Mesendoderm (in vitro differentiated cells): ENCODE measurements around the gene FIBCD1.

ENCODE experiments used
- DNase-seq: peaks from one replicate; pipeline ENCODE4 v3.0.0; 2013
- H2AK5ac ChIP-seq: 2 replicates; pipeline ENCODE4 v1.6.1; 2013; ENCODE audit warnings: low read length, inconsistent platforms
- H2BK120ac ChIP-seq: 2 replicates; pipeline ENCODE4 v1.6.1; 2013; ENCODE audit warnings: low read depth, mild to moderate bottlenecking, low read length, moderate library complexity, mixed read lengths
- H2BK15ac ChIP-seq: replicated peaks from 2 replicates; pipeline ENCODE4 v1.6.1; 2013; ENCODE audit warnings: low read depth, mild to moderate bottlenecking, moderate library complexity
- H2BK5ac ChIP-seq: 2 replicates; pipeline ENCODE4 v1.6.1; 2013; ENCODE audit warnings: low read length, inconsistent platforms
- H3K18ac ChIP-seq: 2 replicates; pipeline ENCODE4 v1.6.1; 2013; ENCODE audit warnings: mild to moderate bottlenecking, low read length, mixed read lengths
- H3K23ac ChIP-seq: one replicate; pipeline ENCODE4 v1.6.1; 2013; ENCODE audit warnings: low read length
- H3K27ac ChIP-seq: 2 replicates; pipeline ENCODE4 v1.5.1; 2013; ENCODE audit warnings: low read depth, mild to moderate bottlenecking, inconsistent platforms, low read length, moderate library complexity
- H3K27me3 ChIP-seq: 2 replicates; pipeline ENCODE4 v1.6.1; 2013; ENCODE audit warnings: low read length, control low read depth, mild to moderate bottlenecking, inconsistent platforms; ENCODE audit not compliant: insufficient read depth, poor library complexity
- H3K36me3 ChIP-seq: 2 replicates; pipeline ENCODE4 v1.6.1; 2013; ENCODE audit warnings: low read length, inconsistent platforms; ENCODE audit not compliant: control insufficient read depth, insufficient read depth
- H3K4ac ChIP-seq: one replicate; pipeline ENCODE4 v1.6.1; 2013; ENCODE audit warnings: low read depth, mild to moderate bottlenecking, low read length, moderate library complexity
- H3K4me1 ChIP-seq: 2 replicates; pipeline ENCODE4 v1.6.1; 2013; ENCODE audit warnings: low read depth, low read length, inconsistent platforms; ENCODE audit not compliant: control insufficient read depth
- H3K4me2 ChIP-seq: 2 replicates; pipeline ENCODE4 v1.6.1; 2013; ENCODE audit warnings: low read length
- H3K4me3 ChIP-seq: 2 replicates; pipeline ENCODE4 v1.5.1; 2013; ENCODE audit warnings: mild to moderate bottlenecking, low read length
- H3K56ac ChIP-seq: one replicate; pipeline ENCODE4 v1.6.1; 2013; ENCODE audit warnings: low read length
- H3K79me1 ChIP-seq: 2 replicates; pipeline ENCODE4 v1.6.1; 2013; ENCODE audit warnings: low read length, inconsistent platforms
- H3K79me2 ChIP-seq: 2 replicates; pipeline ENCODE4 v1.6.1; 2013; ENCODE audit warnings: mild to moderate bottlenecking, low read length; ENCODE audit not compliant: control insufficient read depth, insufficient read depth
- H3K9ac ChIP-seq: 2 replicates; pipeline ENCODE4 v1.6.1; 2013; ENCODE audit warnings: low read length, inconsistent platforms
- H4K5ac ChIP-seq: one replicate; pipeline ENCODE4 v1.6.1; 2013; ENCODE audit warnings: low read length
- H4K8ac ChIP-seq: one replicate; pipeline ENCODE4 v1.6.1; 2013; ENCODE audit warnings: low read depth, mild to moderate bottlenecking, control low read depth, low read length, moderate library complexity
- WGBS: extraction: QIAGEN DNeasy Blood & Tissue Kit; methylation state at CpG from one replicate; pipeline ENCODE4 v1.1.7; 2013; ENCODE audit warnings: low lambda C conversion rate, missing lambda C conversion rate; ENCODE audit not compliant: insufficient coverage; ENCODE audit errors: extremely low coverage; 5-methylcytosine and 5-hydroxymethylcytosine counted together

The FIBCD1 gene

GRCh38 chr9:130903194-130904069 is 35.6 kb downstream of the FIBCD1 start:
- Histone ChIP-seq H4K8ac (no peak overlapping the region), H4K5ac (no peak overlapping the region), H3K4me1 (no peaks in the 10 kb centered on the region), H3K4me3 (no peak overlapping the region), H3K4ac (no peak overlapping the region), H3K27ac (no peak overlapping the region), H3K36me3 (no peaks in the 10 kb centered on the region), H3K18ac (no peak overlapping the region), H3K79me2 (no peaks in the 10 kb centered on the region), H3K9ac (no peak overlapping the region), H3K79me1 (no peaks in the 10 kb centered on the region), H2BK5ac (no peak overlapping the region), H2AK5ac (no peak overlapping the region), H3K4me2 (no peak overlapping the region), H3K23ac (no peak overlapping the region), H2BK15ac (no peak overlapping the region), H3K56ac (no peak overlapping the region), H3K27me3 (no peaks in the 10 kb centered on the region), H2BK120ac (no peak overlapping the region)
- no peak for DNase-seq
- WGBS: no CpG with 5 or more reads among the region's 25 CpGs

DNA sequence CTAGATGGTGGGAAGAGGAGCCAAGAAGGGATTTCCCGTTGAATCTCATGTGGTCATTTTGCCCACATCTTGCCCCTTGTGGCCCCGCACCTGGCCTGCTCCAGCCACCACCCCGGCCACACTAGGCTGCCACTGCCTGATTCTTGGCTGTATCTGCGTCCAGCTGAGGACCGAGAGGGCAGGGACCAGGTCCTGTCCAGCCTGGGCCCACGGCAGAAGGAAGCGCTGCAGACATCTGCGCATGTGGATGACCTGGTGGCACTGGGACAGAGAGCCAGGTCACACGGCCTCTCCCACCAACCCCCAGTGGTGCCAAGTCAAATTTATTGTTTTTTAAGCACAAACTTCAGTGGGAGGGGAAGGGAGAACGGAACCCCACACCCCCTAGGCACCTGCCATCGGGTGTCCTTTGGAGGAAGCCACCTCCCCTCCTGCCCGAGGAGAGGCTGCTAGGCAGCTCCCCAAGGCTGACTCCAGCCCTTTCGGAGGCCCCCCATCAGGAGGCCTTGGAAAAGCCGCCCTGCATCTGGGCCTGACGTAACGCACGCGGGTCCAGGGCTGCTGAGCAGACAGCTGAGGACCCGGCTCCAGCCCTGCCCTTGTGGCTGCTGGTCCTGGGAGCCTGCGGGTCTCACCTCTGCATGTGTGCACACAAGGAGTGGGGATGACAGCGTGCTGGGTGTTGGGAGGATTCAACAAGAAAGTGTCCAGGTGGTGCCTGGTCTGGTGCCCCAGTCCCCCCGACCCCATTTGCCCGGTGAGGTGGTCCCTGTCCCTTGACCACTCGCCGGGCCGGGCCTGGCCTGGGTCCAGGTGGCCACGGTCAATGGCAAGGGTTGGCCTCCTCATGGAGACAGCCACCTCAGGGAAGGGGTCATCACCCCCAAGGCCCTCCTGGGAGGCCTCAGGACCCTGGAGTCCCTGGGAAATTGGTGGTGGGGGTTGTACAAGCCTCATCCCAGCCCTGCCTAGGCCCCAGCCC is 36.6 kb downstream of the FIBCD1 start:
- DNase-seq: no peak
- no peak overlapping the region for H3K23ac ChIP-seq
- no peak overlapping the region for H2AK5ac ChIP-seq
- H3K9ac ChIP-seq: no peak overlapping the region
- H3K4me3 ChIP-seq: no peak overlapping the region
- H3K27me3 ChIP-seq: no peaks in the 10 kb centered on the region
- H2BK5ac ChIP-seq: no peak overlapping the region
- H3K79me1 ChIP-seq: no peaks in the 10 kb centered on the region
- WGBS: no CpG with 5 or more reads among the region's 27 CpGs
- H3K79me2 ChIP-seq: no peaks in the 10 kb centered on the region
- no peak overlapping the region for H3K18ac ChIP-seq
- no peak overlapping the region for H2BK120ac ChIP-seq
- H3K4ac ChIP-seq: no peak overlapping the region
- no peak overlapping the region for H3K27ac ChIP-seq
- H3K56ac ChIP-seq: no peak overlapping the region
- H3K36me3 ChIP-seq: no peaks in the 10 kb centered on the region
- H4K8ac ChIP-seq: no peak overlapping the region
- no peaks in the 10 kb centered on the region for H3K4me1 ChIP-seq
- H3K4me2 ChIP-seq: no peak overlapping the region
- H2BK15ac ChIP-seq: no peak overlapping the region
- H4K5ac ChIP-seq: no peak overlapping the region

DNA sequence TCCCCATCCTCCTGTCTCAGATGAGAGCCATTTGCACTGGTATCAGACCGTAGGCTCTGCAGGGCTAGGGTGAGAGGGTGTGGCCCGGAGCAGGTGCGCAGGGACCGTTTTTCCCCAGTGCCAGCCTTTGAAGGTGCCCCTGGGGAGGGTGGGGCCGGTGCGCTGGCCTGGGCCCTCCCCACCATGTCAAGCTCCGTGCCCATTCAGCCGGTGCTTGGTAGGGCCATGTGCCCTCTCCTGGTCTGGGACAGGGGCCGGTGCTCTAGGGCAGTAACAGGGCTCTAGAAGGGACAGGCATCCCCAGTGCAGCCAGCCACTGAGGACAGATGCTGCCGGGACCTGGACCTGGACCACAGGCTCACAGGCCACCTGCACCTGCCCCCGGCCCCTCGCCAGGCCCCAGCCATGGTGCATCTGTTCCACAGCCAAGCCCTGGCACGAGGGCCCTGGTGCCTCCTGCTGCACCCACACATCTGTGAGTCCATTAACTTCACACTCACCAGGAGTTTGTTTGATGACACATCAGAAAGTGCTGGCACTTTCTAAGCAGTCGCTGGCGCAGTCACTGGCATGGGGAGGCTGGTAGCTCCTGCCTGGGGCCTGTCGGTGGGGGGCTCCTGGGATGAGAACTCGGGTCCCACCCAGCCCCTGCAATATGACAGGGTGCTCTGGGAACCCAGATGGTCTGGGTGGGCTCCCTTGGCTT is 37.4 kb downstream of the FIBCD1 start:
- WGBS: no CpG with 5 or more reads among the region's 17 CpGs
- H3K23ac ChIP-seq: no peak overlapping the region

DNA sequence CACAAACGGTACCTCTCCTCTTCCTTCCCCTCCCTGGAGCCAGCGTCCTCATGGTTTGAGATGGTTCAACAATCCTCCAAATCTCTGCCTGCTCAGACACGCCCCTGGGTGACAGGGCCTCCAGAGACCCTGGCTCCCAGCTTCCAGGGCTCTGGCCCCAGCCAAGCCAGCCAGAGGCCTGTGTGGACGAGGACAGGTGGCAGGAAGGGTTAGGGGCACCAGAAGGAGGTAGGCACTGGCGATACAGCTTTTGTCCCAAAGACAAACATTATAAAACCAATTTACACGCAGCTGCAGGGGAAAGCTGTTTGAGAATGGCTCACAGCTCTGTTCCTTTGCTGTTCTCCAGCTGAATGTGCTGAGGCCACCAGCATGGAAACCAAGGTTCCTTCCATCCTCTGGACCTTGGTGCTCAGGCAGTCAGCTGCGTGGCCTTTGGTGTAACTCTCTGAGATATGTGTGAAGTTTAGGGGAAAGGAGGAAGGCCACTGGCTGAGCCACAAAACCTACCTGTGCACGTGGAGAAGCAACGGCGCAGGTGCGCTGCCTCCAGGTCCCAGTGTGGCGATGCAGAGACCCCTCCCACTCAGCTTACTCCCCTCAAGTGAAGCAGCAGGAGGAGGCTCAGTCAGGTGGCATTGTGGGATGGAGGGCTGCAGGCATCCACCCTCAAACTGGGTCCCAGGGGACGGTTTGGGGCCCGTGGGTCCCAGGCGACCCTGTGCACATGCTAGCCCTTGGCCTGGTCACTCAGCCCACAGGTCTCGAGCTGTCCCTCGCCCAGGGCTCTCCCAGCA is 38.1 kb downstream of the FIBCD1 start:
- no peak overlapping the region for H2BK15ac ChIP-seq
- no peaks in the 10 kb centered on the region for H3K4me1 ChIP-seq
- H2BK120ac ChIP-seq: no peak overlapping the region
- no peak overlapping the region for H2AK5ac ChIP-seq
- H3K4me2 ChIP-seq: no peak overlapping the region
- no peaks in the 10 kb centered on the region for H3K36me3 ChIP-seq
- H3K4me3 ChIP-seq: no peak overlapping the region
- H3K27ac ChIP-seq: no peak overlapping the region
- no peak overlapping the region for H3K9ac ChIP-seq
- H4K8ac ChIP-seq: no peak overlapping the region
- WGBS: no CpG with 5 or more reads among the region's 17 CpGs
- no peak overlapping the region for H3K56ac ChIP-seq
- no peak overlapping the region for H3K18ac ChIP-seq
- no peaks in the 10 kb centered on the region for H3K79me1 ChIP-seq
- no peaks in the 10 kb centered on the region for H3K27me3 ChIP-seq
- H4K5ac ChIP-seq: no peak overlapping the region
- no peak for DNase-seq
- no peak overlapping the region for H3K4ac ChIP-seq
- no peaks in the 10 kb centered on the region for H3K79me2 ChIP-seq
- H2BK5ac ChIP-seq: no peak overlapping the region
- H3K23ac ChIP-seq: no peak overlapping the region

More for the DNA sequence above, 37.4 kb downstream of the FIBCD1 start:
- H4K8ac ChIP-seq: no peak overlapping the region
- H3K4ac ChIP-seq: no peak overlapping the region
- H2AK5ac ChIP-seq: no peak overlapping the region
- H3K27me3 ChIP-seq: no peaks in the 10 kb centered on the region
- H3K36me3 ChIP-seq: no peaks in the 10 kb centered on the region
- no peak overlapping the region for H3K56ac ChIP-seq
- H2BK15ac ChIP-seq: no peak overlapping the region
- no peak overlapping the region for H4K5ac ChIP-seq
- H3K4me1 ChIP-seq: no peaks in the 10 kb centered on the region
- H3K79me2 ChIP-seq: no peaks in the 10 kb centered on the region
- no peak overlapping the region for H3K4me3 ChIP-seq
- no peak overlapping the region for H2BK120ac ChIP-seq
- H3K79me1 ChIP-seq: no peaks in the 10 kb centered on the region
- H3K9ac ChIP-seq: no peak overlapping the region
- H3K4me2 ChIP-seq: no peak overlapping the region
- no peak overlapping the region for H3K27ac ChIP-seq
- no peak overlapping the region for H3K18ac ChIP-seq
- no peak overlapping the region for H2BK5ac ChIP-seq
- no peak for DNase-seq

- Histone ChIP-seq H3K36me3 (no peaks in the 10 kb centered on the region), H3K9ac (no peak overlapping the region), H3K56ac (no peak overlapping the region), H3K79me2 (no peaks in the 10 kb centered on the region), H3K27ac (no peak overlapping the region), H3K4me2 (no peak overlapping the region), H4K5ac (no peak overlapping the region), H3K4ac (no peak overlapping the region), H3K4me1 (no peaks in the 10 kb centered on the region), H2AK5ac (no peak overlapping the region), H2BK120ac (no peak overlapping the region), H3K4me3 (no peak overlapping the region), H4K8ac (no peak overlapping the region), H3K27me3 (no peaks in the 10 kb centered on the region), H2BK5ac (no peak overlapping the region), H2BK15ac (no peak overlapping the region), H3K23ac (no peak overlapping the region), H3K18ac (no peak overlapping the region), H3K79me1 (no peaks in the 10 kb centered on the region)
- DNase-seq: no peak
- no CpG with 5 or more reads among the region's 25 CpGs for WGBS
Observed at GRCh38 chr9:130899051-130899748, 39.8 kb downstream of the FIBCD1 start.
